Skeletal muscle tissue (tissue), 4 donors: ENCODE data around the gene KCNG4. TPM values are rescaled to one million over a fixed set of nuclear protein-coding genes. Genes with fewer than 3 reads are reported as not detected.

Experiments
- H3K27ac ChIP-seq: one replicate; pipeline ENCODE4 v1.7.0; 2013; ENCODE audit warnings: mild to moderate bottlenecking, low read depth, low read length, inconsistent platforms
- H3K27me3 ChIP-seq, 3 donors: one replicate each; pipeline ENCODE4 v1.7.0; 2013; ENCODE audit warnings: low read length in 3 of 3; ENCODE audit not compliant: control insufficient read depth in 3 of 3, insufficient read depth in 3 of 3
- H3K36me3 ChIP-seq, 3 donors: one replicate each; pipeline ENCODE4 v1.7.0; 2013; ENCODE audit warnings: low read length in 3 of 3; ENCODE audit not compliant: control insufficient read depth in 3 of 3, insufficient read depth in 3 of 3
- H3K4me1 ChIP-seq, 3 donors: one replicate each; pipeline ENCODE4 v1.7.0; 2013; ENCODE audit warnings: low read length in 3 of 3, mild to moderate bottlenecking in 3 of 3; ENCODE audit not compliant: control insufficient read depth in 3 of 3, insufficient read depth in 3 of 3
- H3K4me3 ChIP-seq, 3 donors: one replicate each; pipeline ENCODE4 v1.7.0; 2013; ENCODE audit warnings: low read length in 3 of 3
- H3K9ac ChIP-seq, 3 donors: one replicate each; pipeline ENCODE4 v1.7.0; 2013; ENCODE audit warnings: low read length in 3 of 3, mild to moderate bottlenecking in 3 of 3, moderate library complexity in 2 of 3, low read depth in 1 of 3
- H3K9me3 ChIP-seq, 3 donors: one replicate each; pipeline ENCODE4 v1.7.0; 2013; ENCODE audit warnings: low read length in 3 of 3; ENCODE audit not compliant: control insufficient read depth in 3 of 3
- total RNA-seq: library from RNA; depleted of rRNA; stranded (reverse); fragments of >200 nt; gene quantifications from one replicate; pipeline ENCODE4 v1.2.3, GENCODE V29; 2014
- donor health status: Osteomylitis.

The KCNG4 gene
- total RNA-seq, 1 donor from 2014 or later, result not detected

DNA sequence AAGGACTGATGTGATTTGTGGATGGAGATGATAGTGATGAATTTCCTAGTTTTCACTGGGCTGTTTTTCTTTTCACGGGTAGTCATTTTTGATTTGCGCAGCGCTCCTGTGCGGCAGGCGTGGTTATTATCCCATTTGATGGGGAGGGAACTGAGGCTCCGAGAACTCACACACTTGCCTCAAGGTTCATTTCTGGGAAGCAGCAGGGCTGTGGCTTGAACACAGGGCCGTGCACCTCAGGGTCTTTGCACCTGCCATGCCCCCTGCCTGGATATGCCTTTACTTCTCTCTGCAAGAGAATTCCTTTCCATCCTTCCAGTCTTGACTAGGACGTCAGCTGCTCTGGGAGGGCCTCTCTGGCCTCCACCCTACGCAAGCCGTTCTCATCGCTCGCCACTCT, 38.5 kb upstream of the KCNG4 start:
- H3K27ac ChIP-seq, result no peak overlapping the region
- no peaks in the 10 kb centered on the region for H3K36me3 ChIP-seq
- H3K4me3 ChIP-seq, result no peak overlapping the region
- H3K9ac ChIP-seq, result no peak overlapping the region
- H3K4me1 ChIP-seq, result peaks cover 0 to 3% (median 0%) of the 10 kb centered on the region in 3 donors
- no peaks in the 10 kb centered on the region for H3K9me3 ChIP-seq
- peaks cover 0 to 25% (median 2%) of the 10 kb centered on the region in 3 donors for H3K27me3 ChIP-seq

DNA sequence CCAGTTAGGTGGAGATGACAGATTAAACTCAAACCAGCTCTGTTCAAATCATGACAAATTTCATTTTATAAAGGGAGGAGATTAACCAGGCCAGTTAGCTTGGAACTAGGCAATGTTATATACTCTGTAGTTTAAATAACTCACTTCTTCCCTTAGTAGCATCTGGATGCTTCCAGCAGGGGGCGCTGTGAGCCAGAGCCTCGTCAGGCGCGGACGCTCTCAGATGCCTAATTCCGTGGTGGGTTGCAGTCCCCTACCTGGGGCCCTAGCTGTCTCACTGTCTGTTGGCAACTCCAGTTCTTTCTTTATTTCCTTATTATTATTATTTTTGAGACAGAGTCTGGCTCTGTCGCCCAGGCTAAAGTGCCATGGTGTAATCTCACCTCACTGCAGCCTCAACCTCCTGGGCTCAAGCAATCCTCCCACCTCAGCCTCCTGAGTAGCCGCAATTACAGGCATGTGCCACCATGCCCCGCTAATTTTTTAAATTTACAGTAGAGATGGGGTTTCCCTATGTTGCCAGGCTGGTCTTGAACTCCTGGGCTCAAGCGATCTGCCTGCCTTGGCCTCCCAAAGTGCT, 37.5 kb upstream of the KCNG4 start:
- Histone ChIP-seq H3K4me1 (peaks cover 0 to 3% (median 0%) of the 10 kb centered on the region in 3 donors), H3K9ac (no peak overlapping the region), H3K4me3 (no peak overlapping the region), H3K27me3 (peaks cover 0 to 23% (median 2%) of the 10 kb centered on the region in 3 donors), H3K36me3 (no peaks in the 10 kb centered on the region), H3K9me3 (no peaks in the 10 kb centered on the region), H3K27ac (no peak overlapping the region)

DNA sequence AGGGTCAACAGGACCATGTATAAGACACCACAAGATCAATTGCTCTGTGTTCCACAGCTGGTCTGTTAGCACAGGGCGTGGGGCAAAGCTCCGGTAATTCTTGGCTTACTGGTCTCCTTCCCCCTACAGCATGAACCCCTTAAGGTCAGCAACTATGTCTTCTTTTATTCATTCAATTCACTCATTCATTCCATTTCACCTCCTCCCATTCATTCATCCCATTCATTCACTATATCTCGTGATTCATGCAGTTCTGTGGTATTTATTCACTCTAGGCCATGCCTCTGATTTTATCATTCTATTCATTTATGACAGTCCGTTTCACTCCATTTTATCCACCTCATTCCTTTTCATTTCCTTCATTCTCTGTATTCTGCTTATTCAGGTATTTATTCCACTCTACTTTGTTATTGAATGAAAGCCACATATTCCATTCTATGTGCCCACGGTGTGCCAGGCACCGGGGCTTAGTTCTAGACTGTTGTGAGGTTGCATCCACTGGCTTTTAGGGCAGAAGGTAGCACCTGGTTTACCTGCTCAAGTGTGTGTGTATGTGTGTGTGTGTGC, 35.9 kb upstream of the KCNG4 start:
- Histone ChIP-seq H3K27ac (no peak overlapping the region), H3K9me3 (no peaks in the 10 kb centered on the region), H3K27me3 (peaks cover 0 to 20% (median 2%) of the 10 kb centered on the region in 3 donors), H3K4me1 (no peaks in the 10 kb centered on the region), H3K4me3 (no peak overlapping the region), H3K36me3 (no peaks in the 10 kb centered on the region), H3K9ac (no peak overlapping the region)

DNA sequence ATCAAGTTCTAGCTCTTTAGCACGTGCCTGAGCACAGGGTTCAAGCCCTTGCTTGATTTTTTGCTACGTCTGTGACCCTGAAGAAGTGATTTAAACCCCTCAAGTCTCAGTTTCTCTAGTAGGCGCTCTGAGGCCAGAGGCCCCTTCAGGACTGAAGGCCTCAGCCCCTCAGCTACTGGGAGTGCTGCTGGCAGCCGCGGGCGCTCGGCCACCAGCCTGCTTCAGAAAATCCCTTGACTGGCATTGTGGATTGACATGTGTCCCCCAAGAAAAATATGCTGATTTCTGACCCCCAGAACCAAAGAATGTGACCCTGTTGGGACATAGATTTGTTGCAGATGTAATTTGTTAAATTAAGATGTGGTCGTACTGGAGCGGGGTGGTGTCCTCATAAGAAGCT, 34.7 kb upstream of the KCNG4 start:
- H3K4me3 ChIP-seq, result no peak overlapping the region
- peaks cover 0 to 24% (median 11%) of the 10 kb centered on the region in 3 donors for H3K27me3 ChIP-seq
- no peaks in the 10 kb centered on the region for H3K4me1 ChIP-seq
- H3K36me3 ChIP-seq, result no peaks in the 10 kb centered on the region
- no peaks in the 10 kb centered on the region for H3K9me3 ChIP-seq
- H3K27ac ChIP-seq, result no peak overlapping the region
- no peak overlapping the region for H3K9ac ChIP-seq

DNA sequence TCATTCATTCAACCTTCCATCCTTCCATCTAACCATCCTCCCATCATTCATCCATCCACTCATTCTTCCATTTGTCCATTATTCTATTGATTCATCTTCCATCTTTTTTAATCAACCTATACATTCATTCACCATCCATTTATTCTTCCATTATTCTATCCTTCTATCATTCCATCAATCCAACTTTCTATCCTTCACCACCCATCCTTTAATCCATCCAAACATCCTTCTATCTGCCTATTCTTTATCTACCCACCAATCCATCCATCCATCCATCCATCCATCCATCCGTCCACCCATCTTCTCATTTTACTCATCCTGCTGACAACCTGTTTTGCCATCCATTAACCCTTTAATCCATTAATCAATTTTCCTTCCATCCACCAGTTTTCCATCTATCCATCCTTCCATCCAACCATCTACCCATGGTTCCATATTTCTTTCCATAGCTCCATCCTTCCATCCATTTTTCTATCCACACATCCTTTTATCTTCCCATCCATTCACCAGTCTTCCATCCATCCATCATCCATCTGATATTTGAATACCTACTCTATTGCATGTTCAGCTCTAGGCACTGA, 33.0 kb upstream of the KCNG4 start:
- Histone ChIP-seq H3K9me3 (no peaks in the 10 kb centered on the region), H3K36me3 (no peaks in the 10 kb centered on the region), H3K27me3 (peaks cover 0 to 27% (median 11%) of the 10 kb centered on the region in 3 donors), H3K27ac (no peak overlapping the region), H3K9ac (no peak overlapping the region), H3K4me1 (no peaks in the 10 kb centered on the region), H3K4me3 (no peak overlapping the region)

DNA sequence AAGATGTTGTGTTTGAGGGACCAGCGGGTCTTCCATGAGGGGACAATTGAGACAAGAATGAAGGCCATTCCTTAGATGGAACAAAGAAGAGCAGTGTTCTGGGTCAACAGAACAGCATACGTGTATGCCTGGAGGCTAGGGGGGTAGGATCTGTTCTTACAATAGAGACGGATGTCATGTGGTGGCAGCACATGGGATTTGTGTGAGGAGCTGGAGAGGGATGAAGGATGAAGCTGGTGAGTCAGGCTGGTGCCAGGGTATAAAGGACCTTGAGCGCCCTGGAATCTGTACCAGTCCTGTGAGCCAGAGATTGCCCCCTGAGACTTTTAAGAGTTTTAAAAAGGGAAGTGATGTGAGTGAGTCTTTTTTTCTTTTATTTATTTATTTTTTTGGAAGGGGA, 32.1 kb upstream of the KCNG4 start:
- no peaks in the 10 kb centered on the region for H3K4me1 ChIP-seq
- no peak overlapping the region for H3K4me3 ChIP-seq

DNA sequence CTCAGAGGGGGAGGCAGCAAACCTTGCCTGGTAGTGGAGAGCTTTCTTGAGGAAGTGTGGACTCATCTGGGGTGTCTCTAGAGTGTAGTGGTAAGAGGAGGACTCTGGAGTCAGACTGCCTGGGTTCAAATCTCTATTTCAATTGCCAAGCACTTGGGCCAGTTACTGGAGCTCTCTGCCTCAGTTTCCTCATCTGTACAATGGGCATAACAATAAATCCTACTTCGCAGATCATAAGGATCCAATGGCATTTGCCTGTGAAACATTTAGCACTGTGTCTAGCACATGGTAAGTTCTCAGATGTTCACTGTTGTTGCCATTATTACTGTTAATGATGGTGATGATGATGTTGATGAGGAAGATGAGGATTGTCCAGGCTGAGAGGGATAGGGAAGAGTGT, 31.2 kb upstream of the KCNG4 start:
- peaks cover 4 to 29% (median 15%) of the 10 kb centered on the region in 3 donors for H3K27me3 ChIP-seq
- H3K27ac ChIP-seq, result no peak overlapping the region

More for the DNA sequence above, 32.1 kb upstream of the KCNG4 start:
- Histone ChIP-seq H3K36me3 (no peaks in the 10 kb centered on the region), H3K27me3 (peaks cover 4 to 29% (median 15%) of the 10 kb centered on the region in 3 donors), H3K27ac (no peak overlapping the region), H3K9me3 (no peaks in the 10 kb centered on the region), H3K9ac (no peak overlapping the region)

DNA sequence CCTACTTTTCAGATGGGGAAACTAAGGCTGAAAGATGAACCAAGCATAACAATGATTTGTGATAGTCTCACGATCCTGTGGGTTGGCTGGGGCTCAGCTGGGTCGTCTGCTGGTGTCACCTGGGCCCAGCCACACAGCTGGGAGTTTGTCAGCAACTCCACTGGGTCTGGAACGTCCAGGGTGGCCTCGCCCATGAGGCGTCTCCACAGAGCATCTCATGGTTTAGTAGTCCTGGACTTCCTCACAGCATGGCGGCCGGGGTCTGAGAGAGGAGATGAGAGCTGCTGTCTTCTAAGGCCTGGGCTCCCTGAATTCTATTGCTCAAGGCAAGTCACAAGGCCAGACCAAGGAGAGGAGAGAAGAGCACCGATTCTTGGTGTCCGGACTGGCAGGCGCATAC, 30.7 kb upstream of the KCNG4 start:
- Histone ChIP-seq H3K27me3 (peaks cover 4 to 29% (median 14%) of the 10 kb centered on the region in 3 donors), H3K4me1 (no peaks in the 10 kb centered on the region), H3K36me3 (no peaks in the 10 kb centered on the region), H3K9ac (no peak overlapping the region), H3K4me3 (no peak overlapping the region), H3K27ac (no peak overlapping the region), H3K9me3 (no peaks in the 10 kb centered on the region)

More for the DNA sequence above, 31.2 kb upstream of the KCNG4 start:
- no peak overlapping the region for H3K4me3 ChIP-seq
- H3K36me3 ChIP-seq, result no peaks in the 10 kb centered on the region
- H3K4me1 ChIP-seq, result no peaks in the 10 kb centered on the region
- no peaks in the 10 kb centered on the region for H3K9me3 ChIP-seq
- no peak overlapping the region for H3K9ac ChIP-seq

DNA sequence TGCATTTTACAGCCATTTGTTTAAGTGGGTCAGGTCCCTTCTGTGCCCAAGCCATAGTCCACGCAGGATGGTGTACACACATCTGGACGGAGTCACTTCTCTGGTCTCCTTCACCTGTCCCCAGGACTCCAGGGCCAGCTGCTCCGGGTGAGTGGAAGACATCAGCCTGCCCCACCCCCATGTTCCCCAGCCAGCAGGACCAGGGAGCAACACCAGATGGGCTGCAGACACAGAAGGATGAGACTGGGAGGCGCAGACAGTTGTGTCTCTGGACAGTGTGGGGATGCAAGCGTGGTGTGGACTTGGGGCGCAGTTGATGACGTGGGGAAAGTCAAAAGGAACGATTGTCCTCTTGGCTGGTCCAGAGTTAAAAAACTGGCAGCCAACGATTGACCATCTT, 30.3 kb upstream of the KCNG4 start:
- Histone ChIP-seq H3K9ac (no peak overlapping the region), H3K27ac (no peak overlapping the region), H3K4me3 (no peak overlapping the region), H3K4me1 (no peaks in the 10 kb centered on the region), H3K9me3 (no peaks in the 10 kb centered on the region), H3K27me3 (peaks cover 4 to 29% (median 13%) of the 10 kb centered on the region in 3 donors), H3K36me3 (no peaks in the 10 kb centered on the region)

DNA sequence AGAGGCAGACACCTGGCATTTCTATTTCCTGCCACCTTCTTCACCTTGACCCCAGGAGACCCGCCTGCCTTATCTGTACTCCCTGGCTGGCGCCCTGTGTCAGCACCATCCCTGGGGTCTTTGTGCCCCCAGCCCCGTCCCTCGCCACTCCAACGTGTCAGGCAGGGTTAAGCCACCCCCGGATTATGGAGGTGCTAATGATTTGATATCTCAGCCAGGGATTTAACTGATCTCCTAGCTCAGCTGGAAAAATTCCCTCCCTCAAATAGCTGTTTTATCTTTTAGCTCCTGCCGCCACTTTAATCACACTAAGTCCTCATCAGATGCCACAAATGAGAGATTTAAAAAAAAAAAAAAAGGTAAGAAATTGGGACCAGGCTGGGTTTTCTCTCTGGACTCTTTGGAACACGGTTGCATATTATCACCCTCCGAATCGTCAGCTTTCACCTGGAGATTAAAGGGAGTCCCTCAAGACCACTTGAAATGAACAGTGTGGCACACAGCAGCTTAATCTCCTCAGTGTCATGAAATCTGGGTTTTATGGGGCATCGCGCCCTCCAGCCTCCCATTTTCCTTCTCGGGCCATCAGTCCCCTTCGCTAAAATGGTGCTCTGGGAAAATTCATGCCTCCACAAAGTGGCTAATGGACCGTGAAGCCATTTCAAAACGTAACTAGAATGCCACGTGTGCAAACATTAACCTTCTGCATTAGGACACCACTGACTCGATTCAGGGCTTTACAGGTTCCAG, 28.7 kb upstream of the KCNG4 start:
- Histone ChIP-seq H3K4me1 (no peaks in the 10 kb centered on the region), H3K4me3 (no peak overlapping the region), H3K36me3 (no peaks in the 10 kb centered on the region), H3K9ac (no peak overlapping the region), H3K9me3 (no peaks in the 10 kb centered on the region), H3K27me3 (peaks cover 8 to 23% (median 13%) of the 10 kb centered on the region in 3 donors), H3K27ac (no peak overlapping the region)
